Measurements from ENCODE around the gene TSC22D2. TPM values are rescaled to one million over a fixed set of nuclear protein-coding genes. Genes with fewer than 3 reads are reported as not detected.

The TSC22D2 gene
- polyA plus RNA-seq, 1 donor from 2014 or later: 15.3 TPM

- H3K4me3 ChIP-seq (ENCODE audit: low read length): no peak overlapping the region
- H3K36me3 ChIP-seq (ENCODE audit: insufficient read depth, low read length): no peaks in the 10 kb centered on the region
- no peak for TF ChIP-seq REST (IDR thresholded peaks at IDR 0.05; ENCODE audit: borderline replicate concordance)
- TF ChIP-seq POLR2AphosphoS5 (IDR thresholded peaks at IDR 0.05): no peak
- no peak for TF ChIP-seq TAF1 (IDR thresholded peaks at IDR 0.05; ENCODE audit: low read depth)
- no peaks in the 10 kb centered on the region for H3K79me2 ChIP-seq (replicated peaks; ENCODE audit: insufficient read depth, low read length)
- H4K20me1 ChIP-seq (ENCODE audit: insufficient read depth): no peaks in the 10 kb centered on the region
- no peak overlapping the region for H3K9ac ChIP-seq (ENCODE audit: low read length)
- no peaks in the 10 kb centered on the region for H3F3A ChIP-seq (ENCODE audit: insufficient read depth, low read length, poor library complexity, severe bottlenecking)
- H3K27me3 ChIP-seq (ENCODE audit: insufficient read depth, low read depth, low read length): no peaks in the 10 kb centered on the region
- H3K4me2 ChIP-seq (ENCODE audit: low read length): no peak overlapping the region
- no peaks in the 10 kb centered on the region for H3K9me2 ChIP-seq (ENCODE audit: insufficient read depth, low read length)
- H3K9me3 ChIP-seq (ENCODE audit: low read length): no peaks in the 10 kb centered on the region
- H2AFZ ChIP-seq (ENCODE audit: low read depth, low read length): no peak overlapping the region
- H3K27ac ChIP-seq (ENCODE audit: low read length): no peak overlapping the region
Observed at GRCh38 chr3:150390087-150390486, 18.0 kb upstream of the TSC22D2 start.

GRCh38 chr3:150391161-150391560 is 16.9 kb upstream of the TSC22D2 start:
- Histone ChIP-seq H3K9me3 (ENCODE audit: low read length) (no peaks in the 10 kb centered on the region), H2AFZ (ENCODE audit: low read depth, low read length) (no peak overlapping the region)

More at GRCh38 chr3:150391161-150391560, 16.9 kb upstream of the TSC22D2 start:
- H4K20me1 ChIP-seq (ENCODE audit: insufficient read depth): no peaks in the 10 kb centered on the region
- H3K27ac ChIP-seq (ENCODE audit: low read length): no peak overlapping the region
- TF ChIP-seq EP300 (conservative IDR thresholded peaks at IDR 0.05; ENCODE audit: poor library complexity, severe bottlenecking): no peak
- TF ChIP-seq EZH2 (IDR thresholded peaks at IDR 0.05; ENCODE audit: borderline replicate concordance, insufficient read depth, low read length, poor library complexity, severe bottlenecking): no peak
- TF ChIP-seq TAF1 (IDR thresholded peaks at IDR 0.05; ENCODE audit: low read depth): no peak
- no peak for TF ChIP-seq CTCF (IDR thresholded peaks at IDR 0.05; ENCODE audit: poor library complexity, severe bottlenecking)
- no peak for TF ChIP-seq POLR2AphosphoS5 (IDR thresholded peaks at IDR 0.05)
- no peak for TF ChIP-seq MXI1 (conservative IDR thresholded peaks at IDR 0.05; ENCODE audit: poor library complexity, severe bottlenecking)
- no peak for TF ChIP-seq REST (IDR thresholded peaks at IDR 0.05; ENCODE audit: borderline replicate concordance)
- TF ChIP-seq RAD21 (conservative IDR thresholded peaks at IDR 0.05): no peak
- no peak for TF ChIP-seq SMC3 (conservative IDR thresholded peaks at IDR 0.05; ENCODE audit: poor library complexity)
- no peaks in the 10 kb centered on the region for H3K79me2 ChIP-seq (replicated peaks; ENCODE audit: insufficient read depth, low read length)
- H3K9ac ChIP-seq (ENCODE audit: low read length): no peak overlapping the region
- H3K9me2 ChIP-seq (ENCODE audit: insufficient read depth, low read length): no peaks in the 10 kb centered on the region
- no peak overlapping the region for H3K4me2 ChIP-seq (ENCODE audit: low read length)
- no peaks in the 10 kb centered on the region for H3K36me3 ChIP-seq (ENCODE audit: insufficient read depth, low read length)
- no peak overlapping the region for H3K4me3 ChIP-seq (ENCODE audit: low read length)
- no peaks in the 10 kb centered on the region for H3F3A ChIP-seq (ENCODE audit: insufficient read depth, low read length, poor library complexity, severe bottlenecking)
- no peaks in the 10 kb centered on the region for H3K27me3 ChIP-seq (ENCODE audit: insufficient read depth, low read depth, low read length)
